Transverse colon (tissue), 4 donors: ENCODE measurements around the gene PRTN3. TPM values are rescaled to one million over a fixed set of nuclear protein-coding genes. Genes with fewer than 3 reads are reported as not detected.

ENCODE experiments used
- DNase-seq: peaks from one replicate; pipeline ENCODE4 v3.0.0-alpha.2; 2019
- H3K27ac ChIP-seq, 4 donors: fragments of 200-600 bp; sonication (generic); 2 replicates each; pipeline ENCODE4 v1.5.1; 2016 to 2018; ENCODE audit warnings: inconsistent platforms in 4 of 4
- H3K27me3 ChIP-seq: fragments of 200-600 bp; sonication (generic); 2 replicates; pipeline ENCODE4 v1.5.1; 2017; ENCODE audit warnings: inconsistent platforms
- H3K36me3 ChIP-seq, 4 donors: fragments of 200-600 bp; sonication (generic); 2 replicates each; pipeline ENCODE4 v1.5.1; 2017 to 2019; ENCODE audit warnings: inconsistent platforms in 4 of 4
- H3K4me1 ChIP-seq, 4 donors: fragments of 200-600 bp; sonication (generic); 2 replicates each; pipeline ENCODE4 v1.5.1; 2017 to 2020; ENCODE audit warnings: inconsistent platforms in 4 of 4
- H3K4me3 ChIP-seq, 4 donors: fragments of 200-600 bp; sonication (generic); 1 replicate in 1 of 4; 2 replicates in 3 of 4; pipeline versions ENCODE4 v1.5.1 to v1.6.1; 2017 to 2019; ENCODE audit warnings: inconsistent platforms in 4 of 4
- H3K9me3 ChIP-seq, 2 donors: fragments of 200-600 bp; sonication (generic); 2 replicates each; pipeline ENCODE4 v1.5.1; 2017 to 2019; ENCODE audit warnings: inconsistent platforms in 2 of 2
- EP300 ChIP-seq: sonication (generic); formaldehyde crosslinking; IDR thresholded peaks from one replicate; pipeline ENCODE4 v1.6.1; 2017; ENCODE audit warnings: antibody characterized with exemption, low read depth
- POLR2A ChIP-seq: fragments of 450-650 bp; IDR thresholded peaks from one replicate; pipeline ENCODE4 v1.6.1; 2016; ENCODE audit warnings: antibody characterized with exemption, mild to moderate bottlenecking, moderate library complexity
- POLR2AphosphoS5 ChIP-seq, 3 donors: sonication (generic); formaldehyde crosslinking; IDR thresholded peaks; one replicate each; pipeline ENCODE4 v1.6.1; 2016; ENCODE audit warnings: antibody characterized with exemption in 3 of 3
- WGBS, 2 donors: methylation state at CpG; one replicate each; pipeline ENCODE4 v1.1.5; 2018; ENCODE audit warnings: low coverage in 1 of 2; 5-methylcytosine and 5-hydroxymethylcytosine counted together
- in situ Hi-C, 4 donors: fragments of 200-750 bp; cut with MboI; loops; one replicate each; pipeline versions ENCODE4 v1.15.0 to v1.15.1; 2017; ENCODE audit warnings: low sequenced_read_pairs in 3 of 4, low pct_ligation_motif_present in 1 of 4, low pct_unique_long_range_greater_than_20kb in 1 of 4
- intact Hi-C: fragments of 100-400 bp; cut with DNase I; formaldehyde crosslinking; loops from one replicate; pipeline ENCODE4 v1.15.1; 2023; ENCODE audit warnings: low total_unique reads
- total RNA-seq, 4 donors: library from RNA; depleted of rRNA; stranded (reverse); fragments of >200 nt; gene quantifications; one replicate each; pipeline ENCODE4 v1.1.0, GENCODE V29; 2016
- TF ChIP-seq, protein P1 (sequence below), 5 experiments: fragments of 200-600 bp in 3 of 5; fragments of 450-650 bp in 2 of 5; sonication (generic) in 3 of 5; IDR thresholded peaks; 1 replicate in 2 of 5; 2 replicates in 3 of 5; pipeline ENCODE4 v1.5.1; 2016 to 2017; ENCODE audit warnings: antibody characterized with exemption in 5 of 5, inconsistent platforms in 3 of 5, mild to moderate bottlenecking in 2 of 5, moderate library complexity in 1 of 5

PRTN3 gene
- total RNA-seq, 4 donors from 2014 or later, result not detected

DNA sequence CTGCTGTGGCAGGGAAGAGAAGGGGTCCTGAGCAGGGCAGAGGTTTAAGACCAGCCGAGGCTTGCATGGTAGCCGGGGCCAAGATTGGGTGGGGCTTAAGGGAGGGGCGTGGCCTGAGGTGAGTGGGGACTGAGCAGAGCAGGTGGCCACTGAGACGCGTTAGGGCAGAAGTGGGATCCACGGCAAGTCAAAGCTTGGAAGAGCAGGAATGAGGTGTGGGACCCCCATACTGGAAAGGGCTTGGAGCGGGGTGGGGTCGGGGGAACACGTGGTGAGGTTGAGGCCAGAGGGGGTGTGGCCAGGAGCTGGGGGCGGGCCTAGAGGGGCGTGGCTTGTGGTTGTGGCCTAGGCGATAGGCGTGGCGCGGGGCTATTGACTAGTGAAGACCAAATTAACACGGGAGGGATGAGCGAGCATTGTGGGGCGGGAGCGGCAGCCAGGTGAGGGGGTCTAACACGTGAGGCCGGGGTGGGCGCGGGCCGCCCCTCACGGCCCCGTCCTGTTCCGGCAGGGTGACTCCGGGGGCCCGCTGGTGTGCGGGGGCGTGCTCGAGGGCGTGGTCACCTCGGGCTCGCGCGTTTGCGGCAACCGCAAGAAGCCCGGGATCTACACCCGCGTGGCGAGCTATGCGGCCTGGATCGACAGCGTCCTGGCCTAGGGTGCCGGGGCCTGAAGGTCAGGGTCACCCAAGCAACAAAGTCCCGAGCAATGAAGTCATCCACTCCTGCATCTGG, 21.9 kb downstream of the PRTN3 start:
- Histone ChIP-seq H3K36me3 (peaks cover 0 to 2% (median 0%) of the 10 kb centered on the region in 4 donors), H3K27ac (peak overlapping the region in 2 of 4 donors; percentile 46 to 55), H3K9me3 (no peaks in the 10 kb centered on the region), H3K27me3 (peaks cover 37% of the 10 kb centered on the region), H3K4me1 (peaks cover 6 to 46% (median 41%) of the 10 kb centered on the region in 4 donors), H3K4me3 (peak overlapping the region in 1 of 4 donors; percentile 22)
- 13% methylated on average over 48 of the region's 48 CpGs; no CpG with 5 or more reads in 1 of the 2 donors for WGBS, 2 donors
- intact Hi-C loops (loop anchor here (5.0 kb wide), 1 partner anchor 55 kb away; the partner anchor contains the start of gene KISS1R), in situ Hi-C loops (loop anchor here in 1 of 4 donors (25.0 kb wide), 1 partner anchor 125 kb away; the partner anchor contains the start of gene WDR18)
- TF ChIP-seq POLR2A (peak; percentile 8), POLR2AphosphoS5 (IDR thresholded peaks at IDR 0.05) (no peak), EP300 (no peak)
- TF ChIP-seq, protein P1, sequence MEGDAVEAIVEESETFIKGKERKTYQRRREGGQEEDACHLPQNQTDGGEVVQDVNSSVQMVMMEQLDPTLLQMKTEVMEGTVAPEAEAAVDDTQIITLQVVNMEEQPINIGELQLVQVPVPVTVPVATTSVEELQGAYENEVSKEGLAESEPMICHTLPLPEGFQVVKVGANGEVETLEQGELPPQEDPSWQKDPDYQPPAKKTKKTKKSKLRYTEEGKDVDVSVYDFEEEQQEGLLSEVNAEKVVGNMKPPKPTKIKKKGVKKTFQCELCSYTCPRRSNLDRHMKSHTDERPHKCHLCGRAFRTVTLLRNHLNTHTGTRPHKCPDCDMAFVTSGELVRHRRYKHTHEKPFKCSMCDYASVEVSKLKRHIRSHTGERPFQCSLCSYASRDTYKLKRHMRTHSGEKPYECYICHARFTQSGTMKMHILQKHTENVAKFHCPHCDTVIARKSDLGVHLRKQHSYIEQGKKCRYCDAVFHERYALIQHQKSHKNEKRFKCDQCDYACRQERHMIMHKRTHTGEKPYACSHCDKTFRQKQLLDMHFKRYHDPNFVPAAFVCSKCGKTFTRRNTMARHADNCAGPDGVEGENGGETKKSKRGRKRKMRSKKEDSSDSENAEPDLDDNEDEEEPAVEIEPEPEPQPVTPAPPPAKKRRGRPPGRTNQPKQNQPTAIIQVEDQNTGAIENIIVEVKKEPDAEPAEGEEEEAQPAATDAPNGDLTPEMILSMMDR (IDR thresholded peaks at IDR 0.05), result no peak
- DNase-seq, result peak; percentile 76

DNA sequence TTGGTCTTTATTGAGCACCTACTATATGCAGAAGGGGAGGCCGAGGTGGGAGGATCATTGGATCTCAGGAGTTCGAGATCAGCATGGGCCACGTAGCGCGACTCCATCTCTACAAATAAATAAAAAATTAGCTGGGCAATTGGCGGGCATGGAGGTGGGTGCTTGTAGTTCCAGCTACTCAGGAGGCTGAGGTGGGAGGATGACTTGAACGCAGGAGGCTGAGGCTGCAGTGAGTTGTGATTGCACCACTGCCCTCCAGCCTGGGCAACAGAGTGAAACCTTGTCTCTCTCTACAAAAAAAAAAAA, 22.5 kb downstream of the PRTN3 start:
- TF ChIP-seq POLR2AphosphoS5 (IDR thresholded peaks at IDR 0.05), result no peak
- TF ChIP-seq, protein P1 (IDR thresholded peaks at IDR 0.05), result no peak
- no peak for TF ChIP-seq EP300
- TF ChIP-seq POLR2A, result no peak
- peak overlapping the region in 3 of 4 donors; percentile 29 to 55 (median 46) for H3K27ac ChIP-seq
- DNase-seq, result no peak
- H3K4me1 ChIP-seq, result peaks cover 6 to 46% (median 41%) of the 10 kb centered on the region in 4 donors
- intact Hi-C loops, result loop anchor here (5.0 kb wide), 1 partner anchor 54 kb away; the partner anchor contains the start of gene KISS1R
- peaks cover 35% of the 10 kb centered on the region for H3K27me3 ChIP-seq
- 60% methylated on average over 7 of the region's 7 CpGs; no CpG with 5 or more reads in 1 of the 2 donors for WGBS, 2 donors
- in situ Hi-C loops, result loop anchor here in 1 of 4 donors (25.0 kb wide), 1 partner anchor 124 kb away; the partner anchor contains the start of gene WDR18
- H3K9me3 ChIP-seq, result no peaks in the 10 kb centered on the region
- peaks cover 0 to 5% (median 0%) of the 10 kb centered on the region in 4 donors for H3K36me3 ChIP-seq
- peak overlapping the region in 1 of 4 donors; percentile 26 for H3K4me3 ChIP-seq

DNA sequence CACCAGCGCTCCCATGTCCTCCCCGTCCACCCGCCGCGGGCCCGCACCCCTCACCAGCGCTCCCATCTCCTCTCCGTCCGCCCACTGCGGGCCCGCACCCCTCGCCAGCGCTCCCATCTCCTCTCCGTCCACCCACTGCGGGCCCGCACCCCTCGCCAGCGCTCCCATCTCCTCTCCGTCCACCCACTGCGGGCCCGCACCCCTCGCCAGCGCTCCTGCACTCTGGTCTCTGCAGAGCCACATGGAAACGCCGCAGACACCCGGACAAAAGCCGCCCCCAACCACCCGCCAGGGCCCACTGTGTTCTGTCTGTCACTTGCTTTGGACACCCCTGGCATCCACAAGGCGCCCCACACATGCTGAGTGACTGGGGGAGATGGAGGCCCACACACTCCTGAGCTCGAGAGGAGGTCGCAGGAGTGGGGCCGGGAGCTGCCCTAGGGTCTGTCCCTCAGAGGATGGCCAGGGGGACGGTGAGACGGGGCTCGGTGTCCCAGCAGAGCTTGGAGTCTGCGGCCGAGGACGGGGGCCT, 26.0 kb downstream of the PRTN3 start:
- in situ Hi-C loops, result loop anchor here in 1 of 4 donors (25.0 kb wide), 1 partner anchor 120 kb away; the partner anchor contains the start of gene WDR18
- H3K27ac ChIP-seq, result no peak overlapping the region
- DNase-seq, result no peak
- 91% methylated on average over 35 of the region's 38 CpGs; no CpG with 5 or more reads in 1 of the 2 donors for WGBS, 2 donors
- intact Hi-C loops, result no loop called here
- H3K4me3 ChIP-seq, result no peak overlapping the region
- TF ChIP-seq POLR2A, result no peak
- no peak for TF ChIP-seq POLR2AphosphoS5 (IDR thresholded peaks at IDR 0.05)
- TF ChIP-seq, protein P1 (IDR thresholded peaks at IDR 0.05), result no peak
- no peak for TF ChIP-seq EP300
- H3K9me3 ChIP-seq, result no peaks in the 10 kb centered on the region
- H3K36me3 ChIP-seq, result peaks cover 0 to 5% (median 0%) of the 10 kb centered on the region in 4 donors
- H3K4me1 ChIP-seq, result peaks cover 13 to 34% (median 26%) of the 10 kb centered on the region in 4 donors
- peaks cover 3% of the 10 kb centered on the region for H3K27me3 ChIP-seq

DNA sequence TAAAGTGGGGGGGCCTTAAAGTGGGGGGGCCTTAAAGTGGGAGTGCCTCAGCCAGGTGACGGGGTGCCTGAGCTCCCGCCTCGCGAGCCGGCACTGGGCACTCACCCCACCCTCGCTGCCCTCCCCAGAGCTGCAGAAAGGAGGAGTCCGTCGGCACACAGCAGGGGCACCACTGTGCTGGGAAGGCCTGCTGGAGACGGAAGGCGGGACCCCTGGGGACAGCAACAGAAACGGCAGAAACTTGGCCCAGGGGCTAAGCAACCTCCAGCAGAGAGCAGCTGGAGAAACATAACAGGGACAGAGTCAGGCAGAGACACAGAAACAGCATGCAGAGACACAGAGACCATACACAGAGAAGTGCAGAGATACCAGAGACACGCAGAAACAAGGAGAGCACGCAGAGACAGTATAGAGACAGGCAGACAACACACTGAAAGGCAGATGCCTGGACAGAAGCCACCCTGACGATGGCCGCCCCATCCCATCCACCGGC, 26.5 kb downstream of the PRTN3 start:
- Histone ChIP-seq H3K9me3 (no peaks in the 10 kb centered on the region), H3K36me3 (peaks cover 0 to 5% (median 0%) of the 10 kb centered on the region in 4 donors), H3K27me3 (no peaks in the 10 kb centered on the region), H3K4me3 (no peak overlapping the region), H3K27ac (no peak overlapping the region), H3K4me1 (peaks cover 18 to 36% (median 28%) of the 10 kb centered on the region in 4 donors)
- TF ChIP-seq POLR2A, result no peak
- in situ Hi-C loops (loop anchor here in 1 of 4 donors (25.0 kb wide), 1 partner anchor 120 kb away; the partner anchor contains the start of gene WDR18), intact Hi-C loops (no loop called here)
- 83% methylated on average over 16 of the region's 16 CpGs; no CpG with 5 or more reads in 1 of the 2 donors for WGBS, 2 donors
- no peak for DNase-seq
